Suprapubic skin (tissue), 4 donors: ENCODE measurements around the gene KSR1.

Source experiments
- EP300 ChIP-seq: sonication (generic); formaldehyde crosslinking; IDR thresholded peaks from one replicate; pipeline ENCODE4 v1.6.1; 2017; ENCODE audit warnings: antibody characterized with exemption
- POLR2AphosphoS5 ChIP-seq, 3 donors: sonication (generic); formaldehyde crosslinking; IDR thresholded peaks; one replicate each; pipeline ENCODE4 v1.6.1; 2017; ENCODE audit warnings: antibody characterized with exemption in 3 of 3
- TF ChIP-seq, protein P1 (sequence below), 2 donors: fragments of 200-600 bp in 1 of 2; fragments of 450-650 bp in 1 of 2; sonication (generic) in 1 of 2; IDR thresholded peaks; one replicate each; pipeline ENCODE4 v1.5.1; 2016 to 2019; ENCODE audit warnings: antibody characterized with exemption in 2 of 2, mild to moderate bottlenecking in 1 of 2, moderate library complexity in 1 of 2

DNA sequence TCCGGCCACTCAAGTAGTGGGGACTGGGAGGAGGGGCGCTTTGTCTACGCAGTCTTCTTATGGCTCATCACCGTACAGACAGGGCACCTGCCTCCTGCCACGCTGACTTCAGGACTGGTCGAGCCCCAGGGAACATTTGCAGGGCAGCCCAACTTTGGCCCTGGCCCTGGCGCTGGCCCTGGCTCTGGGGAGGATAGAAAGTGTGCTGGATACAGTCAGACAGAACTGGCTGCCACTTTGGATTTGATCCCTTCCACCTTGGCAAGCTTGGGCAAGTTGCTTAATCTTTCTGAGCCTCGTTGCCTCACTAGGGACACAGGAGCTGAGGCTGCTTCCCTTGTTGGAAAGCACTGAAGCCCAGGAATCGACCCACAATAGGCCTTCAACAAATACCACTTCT, 188.3 kb downstream of the KSR1 start:
- TF ChIP-seq, protein P1, sequence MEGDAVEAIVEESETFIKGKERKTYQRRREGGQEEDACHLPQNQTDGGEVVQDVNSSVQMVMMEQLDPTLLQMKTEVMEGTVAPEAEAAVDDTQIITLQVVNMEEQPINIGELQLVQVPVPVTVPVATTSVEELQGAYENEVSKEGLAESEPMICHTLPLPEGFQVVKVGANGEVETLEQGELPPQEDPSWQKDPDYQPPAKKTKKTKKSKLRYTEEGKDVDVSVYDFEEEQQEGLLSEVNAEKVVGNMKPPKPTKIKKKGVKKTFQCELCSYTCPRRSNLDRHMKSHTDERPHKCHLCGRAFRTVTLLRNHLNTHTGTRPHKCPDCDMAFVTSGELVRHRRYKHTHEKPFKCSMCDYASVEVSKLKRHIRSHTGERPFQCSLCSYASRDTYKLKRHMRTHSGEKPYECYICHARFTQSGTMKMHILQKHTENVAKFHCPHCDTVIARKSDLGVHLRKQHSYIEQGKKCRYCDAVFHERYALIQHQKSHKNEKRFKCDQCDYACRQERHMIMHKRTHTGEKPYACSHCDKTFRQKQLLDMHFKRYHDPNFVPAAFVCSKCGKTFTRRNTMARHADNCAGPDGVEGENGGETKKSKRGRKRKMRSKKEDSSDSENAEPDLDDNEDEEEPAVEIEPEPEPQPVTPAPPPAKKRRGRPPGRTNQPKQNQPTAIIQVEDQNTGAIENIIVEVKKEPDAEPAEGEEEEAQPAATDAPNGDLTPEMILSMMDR (IDR thresholded peaks at IDR 0.05): no peak
- TF ChIP-seq EP300 (no peak), POLR2AphosphoS5 (IDR thresholded peaks at IDR 0.05) (no peak)
